Fibroblast of lung (primary cell): Measurements from ENCODE around the gene MBD4. TPM values are rescaled to one million over a fixed set of nuclear protein-coding genes. Genes with fewer than 3 reads are reported as not detected.

Experiments used
- DNase-seq, 2 donors: peaks; one replicate each; pipeline versions ENCODE4 v3.0.0 to v3.0.0-alpha.2; 2010; ENCODE audit warnings: low read depth in 2 of 2
- H2AFZ ChIP-seq: 2 replicates; pipeline ENCODE4 v1.5.1; 2012; ENCODE audit warnings: low read length, control low read depth, inconsistent platforms
- H3K27ac ChIP-seq: 2 replicates; pipeline ENCODE4 v1.5.1; 2011; ENCODE audit warnings: low read length, control low read depth; ENCODE audit not compliant: insufficient read depth
- H3K27me3 ChIP-seq: 2 replicates; pipeline ENCODE4 v1.5.1; 2011; ENCODE audit warnings: mild to moderate bottlenecking, low read length; ENCODE audit not compliant: control insufficient read depth, insufficient read depth
- H3K36me3 ChIP-seq: 2 replicates; pipeline ENCODE4 v1.5.1; 2011; ENCODE audit warnings: low read length; ENCODE audit not compliant: control insufficient read depth, insufficient read depth
- H3K4me1 ChIP-seq: 2 replicates; pipeline ENCODE4 v1.5.1; 2011; ENCODE audit warnings: low read length; ENCODE audit not compliant: control insufficient read depth, insufficient read depth; ENCODE audit errors: extremely low read depth
- H3K4me2 ChIP-seq: 2 replicates; pipeline ENCODE4 v1.5.1; 2011; ENCODE audit warnings: low read length, control low read depth; ENCODE audit not compliant: insufficient read depth; ENCODE audit errors: extremely low read depth
- H3K4me3 ChIP-seq, 4 experiments: fragments of 200-600 bp in 1 of 4; sonication (generic) in 1 of 4; replicated peaks in 1 of 4; 2 replicates each; pipeline ENCODE4 v1.5.1; 2011 to 2016; ENCODE audit warnings: low read length in 4 of 4, low read depth in 3 of 4, mild to moderate bottlenecking in 3 of 4, control low read depth in 2 of 4, inconsistent platforms in 1 of 4, mixed read lengths in 1 of 4; ENCODE audit not compliant: insufficient read depth in 1 of 4; ENCODE audit errors: control extremely low read depth in 1 of 4
- H3K79me2 ChIP-seq: 2 replicates; pipeline ENCODE4 v1.5.1; 2012; ENCODE audit warnings: mild to moderate bottlenecking, low read length, inconsistent platforms; ENCODE audit not compliant: control insufficient read depth, insufficient read depth
- H3K9ac ChIP-seq: 2 replicates; pipeline ENCODE4 v1.5.1; 2011; ENCODE audit warnings: mild to moderate bottlenecking, low read length, control low read depth; ENCODE audit not compliant: insufficient read depth
- H3K9me3 ChIP-seq: 2 replicates; pipeline ENCODE4 v1.5.1; 2012; ENCODE audit warnings: low read depth, low read length; ENCODE audit not compliant: control insufficient read depth, insufficient read depth
- H4K20me1 ChIP-seq: 2 replicates; pipeline ENCODE4 v1.5.1; 2011; ENCODE audit warnings: low read length; ENCODE audit not compliant: control insufficient read depth, insufficient read depth; ENCODE audit errors: extremely low read depth
- polyA plus RNA-seq, 2 donors: library from polyadenylated mRNA; depleted of rRNA in 1 of 2; stranded (reverse) in 1 of 2; unstranded in 1 of 2; fragments of >200 nt; gene quantifications; 2 replicates each; pipeline ENCODE4 v1.2.1, GENCODE V29; 2011 to 2012; ENCODE audit warnings: missing spikeins in 1 of 2
- total RNA-seq: library from RNA; depleted of rRNA; stranded (reverse); fragments of >200 nt; gene quantifications from 2 replicates; pipeline ENCODE4 v1.2.1, GENCODE V29; 2014
- TF ChIP-seq, protein P1 (sequence below), 2 donors: IDR thresholded peaks in 1 of 2; conservative IDR thresholded peaks in 1 of 2; 1 replicate in 1 of 2; 2 replicates in 1 of 2; pipeline ENCODE4 v1.5.1; 2011 to 2012; ENCODE audit warnings: low read length in 2 of 2, control low read depth in 1 of 2, inconsistent platforms in 1 of 2, low read depth in 1 of 2, mild to moderate bottlenecking in 1 of 2

The MBD4 gene
- total and polyA plus RNA-seq, 2 donors (not counting 1 experiment from before 2014, with no cell fraction given), result 27.4 to 35.5 TPM

DNA sequence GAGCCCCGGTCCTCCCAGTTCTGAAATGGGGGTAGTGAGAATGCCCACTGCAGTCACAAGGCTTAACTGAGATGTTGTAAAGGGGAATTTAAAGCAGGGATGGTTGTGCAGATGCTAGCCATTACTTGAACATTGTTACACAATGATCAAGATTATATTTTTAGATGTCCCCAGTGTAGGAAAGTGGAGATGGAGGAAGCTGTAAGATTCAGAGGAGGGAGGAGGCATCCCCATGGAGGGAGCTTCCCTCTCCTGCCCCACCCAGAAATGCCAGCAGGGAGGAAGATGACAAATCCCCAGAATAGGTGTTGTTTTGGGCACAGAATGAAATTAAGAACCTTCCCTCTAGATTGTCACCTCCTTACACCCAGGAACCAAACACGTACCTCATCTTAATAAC, 57.4 kb downstream of the MBD4 start:
- peaks cover 5% of the 10 kb centered on the region for H3K36me3 ChIP-seq
- TF ChIP-seq, protein P1, sequence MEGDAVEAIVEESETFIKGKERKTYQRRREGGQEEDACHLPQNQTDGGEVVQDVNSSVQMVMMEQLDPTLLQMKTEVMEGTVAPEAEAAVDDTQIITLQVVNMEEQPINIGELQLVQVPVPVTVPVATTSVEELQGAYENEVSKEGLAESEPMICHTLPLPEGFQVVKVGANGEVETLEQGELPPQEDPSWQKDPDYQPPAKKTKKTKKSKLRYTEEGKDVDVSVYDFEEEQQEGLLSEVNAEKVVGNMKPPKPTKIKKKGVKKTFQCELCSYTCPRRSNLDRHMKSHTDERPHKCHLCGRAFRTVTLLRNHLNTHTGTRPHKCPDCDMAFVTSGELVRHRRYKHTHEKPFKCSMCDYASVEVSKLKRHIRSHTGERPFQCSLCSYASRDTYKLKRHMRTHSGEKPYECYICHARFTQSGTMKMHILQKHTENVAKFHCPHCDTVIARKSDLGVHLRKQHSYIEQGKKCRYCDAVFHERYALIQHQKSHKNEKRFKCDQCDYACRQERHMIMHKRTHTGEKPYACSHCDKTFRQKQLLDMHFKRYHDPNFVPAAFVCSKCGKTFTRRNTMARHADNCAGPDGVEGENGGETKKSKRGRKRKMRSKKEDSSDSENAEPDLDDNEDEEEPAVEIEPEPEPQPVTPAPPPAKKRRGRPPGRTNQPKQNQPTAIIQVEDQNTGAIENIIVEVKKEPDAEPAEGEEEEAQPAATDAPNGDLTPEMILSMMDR (conservative IDR thresholded peaks at IDR 0.05 in 1 of 2, IDR thresholded peaks at IDR 0.05 in 1 of 2; ENCODE audit: low read depth in 1 of 2, low read length in 2 of 2), result no peak
- no peak overlapping the region for H3K4me3 ChIP-seq
- H3K9me3 ChIP-seq, result no peaks in the 10 kb centered on the region
- no peak overlapping the region for H2AFZ ChIP-seq
- H3K4me2 ChIP-seq, result no peak overlapping the region
- no peaks in the 10 kb centered on the region for H3K27me3 ChIP-seq
- peaks cover 5% of the 10 kb centered on the region for H3K4me1 ChIP-seq
- H4K20me1 ChIP-seq, result no peaks in the 10 kb centered on the region
- H3K27ac ChIP-seq, result no peak overlapping the region
- H3K9ac ChIP-seq, result no peak overlapping the region
- no peak for DNase-seq
- no peaks in the 10 kb centered on the region for H3K79me2 ChIP-seq

Other genes starting within 250 kb of the MBD4 start
- gene COPG1, start 190.3 kb downstream of the MBD4 start, total RNA-seq, result 240 and 306 TPM in 2 replicates
- 237 and 257 TPM in 2 replicates for gene COPG1, start 190.3 kb downstream of the MBD4 start, polyA plus RNA-seq
- gene HMCES, start 161.1 kb downstream of the MBD4 start, total RNA-seq, result 11.8 and 12.2 TPM in 2 replicates
- gene HMCES, start 161.1 kb downstream of the MBD4 start, polyA plus RNA-seq, result 22.6 and 22.8 TPM in 2 replicates
- under 0.01 and 0.17 TPM in 2 replicates for gene EFCAB12, start 11.3 kb downstream of the MBD4 start, total RNA-seq
- gene EFCAB12, start 11.3 kb downstream of the MBD4 start, polyA plus RNA-seq, result 0.07 TPM in 1 of 2 replicates, not detected in the other
- 16.9 and 27.2 TPM in 2 replicates for gene IFT122, start 276 bp upstream of the MBD4 start, total RNA-seq
- gene IFT122, start 276 bp upstream of the MBD4 start, polyA plus RNA-seq, result 13.2 and 17.9 TPM in 2 replicates
- not detected in 2 replicates for gene RHO, start 88.7 kb upstream of the MBD4 start, total RNA-seq
- not detected in 2 replicates for gene RHO, start 88.7 kb upstream of the MBD4 start, polyA plus RNA-seq
- gene H1-8, start 103.2 kb upstream of the MBD4 start, total RNA-seq, result not detected in 2 replicates
- gene H1-8, start 103.2 kb upstream of the MBD4 start, polyA plus RNA-seq, result not detected in 2 replicates
- 76.8 and 109 TPM in 2 replicates for gene PLXND1, start 166.7 kb upstream of the MBD4 start, total RNA-seq
- 41.0 and 89.6 TPM in 2 replicates for gene PLXND1, start 166.7 kb upstream of the MBD4 start, polyA plus RNA-seq